DOHH2 (cell line): Measurements from ENCODE around the gene OR5H15.

ENCODE experiments used
- H3F3A ChIP-seq: fragments of 200-600 bp; sonication (generic), shearing (Covaris generic); 2 replicates; pipeline ENCODE4 v1.6.0; 2016; ENCODE audit warnings: antibody characterized with exemption, mild to moderate bottlenecking; ENCODE audit not compliant: control insufficient read depth, insufficient read depth
- H3K27ac ChIP-seq: fragments of 200-600 bp; sonication (generic); 2 replicates; pipeline ENCODE4 v1.5.1; 2014; ENCODE audit warnings: low read depth, mild to moderate bottlenecking, low read length, moderate library complexity
- H3K27me3 ChIP-seq: fragments of 200-600 bp; sonication (generic); 2 replicates; pipeline ENCODE4 v1.6.1; 2014; ENCODE audit warnings: mild to moderate bottlenecking, low read length, mixed read lengths; ENCODE audit not compliant: control insufficient read depth
- H3K36me3 ChIP-seq: fragments of 200-600 bp; sonication (generic); 2 replicates; pipeline ENCODE4 v1.6.1; 2014; ENCODE audit warnings: mild to moderate bottlenecking, low read length, moderate library complexity, mixed read lengths; ENCODE audit not compliant: control insufficient read depth
- H3K4me1 ChIP-seq: fragments of 200-600 bp; sonication (generic); 2 replicates; pipeline ENCODE4 v1.6.1; 2014; ENCODE audit warnings: mild to moderate bottlenecking, low read length, mixed read lengths; ENCODE audit not compliant: control insufficient read depth
- H3K4me2 ChIP-seq: fragments of 200-600 bp; sonication (generic); 2 replicates; pipeline ENCODE4 v1.6.0; 2014; ENCODE audit warnings: mild to moderate bottlenecking, low read length, moderate library complexity
- H3K4me3 ChIP-seq: fragments of 200-600 bp; sonication (generic); 2 replicates; pipeline ENCODE4 v1.5.1; 2014; ENCODE audit warnings: mild to moderate bottlenecking, low read length, mixed read lengths
- H3K79me2 ChIP-seq: fragments of 200-600 bp; sonication (generic); 2 replicates; pipeline ENCODE4 v1.6.1; 2014; ENCODE audit warnings: mild to moderate bottlenecking, low read length, mixed read lengths; ENCODE audit not compliant: control insufficient read depth
- H3K9me2 ChIP-seq: fragments of 200-600 bp; sonication (generic); replicated peaks from 2 replicates; pipeline ENCODE4 v1.6.1; 2014; ENCODE audit warnings: mild to moderate bottlenecking, low read length, mixed read lengths; ENCODE audit not compliant: control insufficient read depth
- H3K9me3 ChIP-seq: fragments of 200-600 bp; sonication (generic); 2 replicates; pipeline ENCODE4 v1.6.1; 2014; ENCODE audit warnings: antibody characterized with exemption, low read length, mixed read lengths; ENCODE audit not compliant: control insufficient read depth, insufficient read depth
- H4K20me1 ChIP-seq: fragments of 200-600 bp; sonication (generic); 2 replicates; pipeline ENCODE4 v1.6.0; 2014; ENCODE audit warnings: low read depth, mild to moderate bottlenecking, antibody characterized with exemption, low read length, moderate library complexity; ENCODE audit not compliant: control insufficient read depth, insufficient read depth
- CTCF ChIP-seq: fragments of 200-600 bp; sonication (generic); IDR thresholded peaks from one replicate; pipeline ENCODE4 v1.5.1; 2014; ENCODE audit warnings: antibody characterized with exemption, mild to moderate bottlenecking, low read depth, low read length; ENCODE audit not compliant: poor library complexity, severe bottlenecking
- EZH2phosphoT487 ChIP-seq: fragments of 200-600 bp; sonication (generic); IDR thresholded peaks from 2 replicates; pipeline ENCODE4 v1.6.1; 2017; ENCODE audit warnings: borderline replicate concordance, mild to moderate bottlenecking, antibody characterized with exemption, low read length, moderate library complexity, mixed read lengths

OR5H15 gene

GRCh38 chr3:98180319-98180890, 13.9 kb downstream of the OR5H15 start:
- no peaks in the 10 kb centered on the region for H3K79me2 ChIP-seq
- TF ChIP-seq CTCF (no peak), EZH2phosphoT487 (no peak)
- no peaks in the 10 kb centered on the region for H3K9me3 ChIP-seq
- H3K4me2 ChIP-seq: no peak overlapping the region
- H3K36me3 ChIP-seq: no peaks in the 10 kb centered on the region
- H3K9me2 ChIP-seq: no peaks in the 10 kb centered on the region
- no peak overlapping the region for H3K27ac ChIP-seq
- H4K20me1 ChIP-seq: no peaks in the 10 kb centered on the region
- no peaks in the 10 kb centered on the region for H3K27me3 ChIP-seq
- no peak overlapping the region for H3K4me3 ChIP-seq
- no peaks in the 10 kb centered on the region for H3K4me1 ChIP-seq
- no peaks in the 10 kb centered on the region for H3F3A ChIP-seq

DNA sequence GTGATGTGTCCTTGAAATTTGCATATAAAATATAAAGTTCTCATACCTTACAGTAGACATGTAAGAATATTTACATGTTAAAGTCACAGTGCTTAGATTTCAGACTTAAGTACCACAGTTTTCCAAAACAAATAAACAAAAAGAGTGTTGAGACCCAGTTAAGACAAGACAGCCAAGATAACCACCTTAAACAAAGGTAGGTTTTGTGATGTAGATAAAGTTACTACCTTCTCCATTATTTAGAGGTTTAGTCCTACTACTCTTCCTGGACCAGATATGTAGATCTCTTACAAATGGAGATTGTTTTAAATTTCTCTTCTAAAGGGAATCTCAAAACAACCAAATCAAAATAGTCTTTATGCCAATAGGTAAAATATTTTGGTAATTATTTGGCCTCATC, 15.7 kb downstream of the OR5H15 start:
- Histone ChIP-seq H3K27me3 (no peaks in the 10 kb centered on the region), H3K36me3 (no peaks in the 10 kb centered on the region), H3K79me2 (no peaks in the 10 kb centered on the region), H3K9me2 (no peaks in the 10 kb centered on the region), H3K4me3 (no peak overlapping the region), H3F3A (no peaks in the 10 kb centered on the region), H3K4me2 (no peak overlapping the region), H3K9me3 (no peaks in the 10 kb centered on the region), H3K27ac (no peak overlapping the region), H4K20me1 (no peaks in the 10 kb centered on the region), H3K4me1 (no peaks in the 10 kb centered on the region)
- TF ChIP-seq CTCF (no peak), EZH2phosphoT487 (no peak)

GRCh38 chr3:98185180-98185579, 18.7 kb downstream of the OR5H15 start:
- Histone ChIP-seq H3K27ac (no peak overlapping the region), H3K36me3 (no peaks in the 10 kb centered on the region), H3F3A (no peaks in the 10 kb centered on the region), H3K79me2 (no peaks in the 10 kb centered on the region), H4K20me1 (no peaks in the 10 kb centered on the region), H3K9me2 (no peaks in the 10 kb centered on the region), H3K4me1 (no peaks in the 10 kb centered on the region), H3K4me3 (no peak overlapping the region), H3K27me3 (no peaks in the 10 kb centered on the region), H3K4me2 (no peak overlapping the region), H3K9me3 (no peaks in the 10 kb centered on the region)
- TF ChIP-seq EZH2phosphoT487: no peak
- no peak for TF ChIP-seq CTCF
